Nephron (organoid): ENCODE measurements around the gene NKD2.
A peak's percentile ranks its signal among the peaks of the same experiment; 100 is the strongest.
"Not testable (repeated sequence)": the region's sequence is repeated elsewhere in the genome, so short reads cannot be mapped to it uniquely, and the experiment has no call there.

Experiments used
- H3K27ac Mint-ChIP-seq, 3 experiments: 2 replicates each; pipeline ENCODE4 v1.8.0; 2020; ENCODE audit warnings: mixed read lengths in 3 of 3, mild to moderate bottlenecking in 2 of 3, moderate library complexity in 1 of 3
- H3K27me3 Mint-ChIP-seq: 2 replicates; pipeline ENCODE4 v1.8.0; 2021; ENCODE audit warnings: low read depth, mild to moderate bottlenecking, moderate library complexity, mixed read lengths
- H3K36me3 Mint-ChIP-seq: 2 replicates; pipeline ENCODE4 v1.8.0; 2020; ENCODE audit warnings: low read depth, mixed read lengths
- H3K4me1 Mint-ChIP-seq: 2 replicates; pipeline ENCODE4 v1.8.0; 2020; ENCODE audit warnings: mixed read lengths
- H3K4me3 Mint-ChIP-seq, 3 experiments: 2 replicates each; pipeline ENCODE4 v1.8.0; 2020; ENCODE audit warnings: mild to moderate bottlenecking in 3 of 3, mixed read lengths in 3 of 3, moderate library complexity in 2 of 3
- H3K9me3 Mint-ChIP-seq: 2 replicates; pipeline ENCODE4 v1.8.0; 2020; ENCODE audit warnings: mixed read lengths
- CTCF ChIP-seq, 3 experiments: fragments of 200-600 bp; sonication (generic); IDR thresholded peaks; one replicate each; pipeline ENCODE4 v1.5.0; 2021; ENCODE audit warnings: antibody characterized with exemption in 3 of 3; ENCODE audit not compliant: unreplicated experiment in 3 of 3

Gene NKD2

GRCh38 chr5:964821-965220 lies 43.8 kb upstream of the NKD2 start:
- Mint-ChIP-seq H3K36me3 (no peaks in the 10 kb centered on the region), H3K4me3 (no peak overlapping the region), H3K27me3 (peaks cover 10% of the 10 kb centered on the region), H3K27ac (peak overlapping the region in 2 of 3 experiments; percentile 81 to 91), H3K9me3 (peaks cover 3% of the 10 kb centered on the region), H3K4me1 (peaks cover 49% of the 10 kb centered on the region)
- TF ChIP-seq CTCF (IDR thresholded peaks at IDR 0.05; ENCODE audit: unreplicated experiment in 3 of 3), result no peak

- Mint-ChIP-seq H3K27ac (no peak overlapping the region), H3K4me1 (peaks cover 42% of the 10 kb centered on the region), H3K27me3 (peaks cover 10% of the 10 kb centered on the region), H3K36me3 (no peaks in the 10 kb centered on the region), H3K4me3 (no peak overlapping the region), H3K9me3 (peaks cover 3% of the 10 kb centered on the region)
- TF ChIP-seq CTCF (IDR thresholded peaks at IDR 0.05; ENCODE audit: unreplicated experiment in 3 of 3), result no peak
These were observed 42.8 kb upstream of the NKD2 start for GRCh38 chr5:965604-966344.

- Mint-ChIP-seq H3K4me3 (no peak overlapping the region), H3K4me1 (peaks cover 39% of the 10 kb centered on the region)
- no peak for TF ChIP-seq CTCF (IDR thresholded peaks at IDR 0.05; ENCODE audit: unreplicated experiment in 3 of 3)
These were observed 42.3 kb upstream of the NKD2 start for GRCh38 chr5:966345-966710.

GRCh38 chr5:966941-967340 lies 41.7 kb upstream of the NKD2 start:
- peaks cover 39% of the 10 kb centered on the region for H3K4me1 Mint-ChIP-seq
- peaks cover 10% of the 10 kb centered on the region for H3K27me3 Mint-ChIP-seq
- H3K36me3 Mint-ChIP-seq, result no peaks in the 10 kb centered on the region
- TF ChIP-seq CTCF (IDR thresholded peaks at IDR 0.05; ENCODE audit: unreplicated experiment in 3 of 3), result no peak
- H3K4me3 Mint-ChIP-seq, result no peak overlapping the region
- H3K27ac Mint-ChIP-seq, result no peak overlapping the region
- peaks cover 7% of the 10 kb centered on the region for H3K9me3 Mint-ChIP-seq

More at GRCh38 chr5:966345-966710, 42.3 kb upstream of the NKD2 start:
- Mint-ChIP-seq H3K27ac (no peak overlapping the region), H3K27me3 (peaks cover 10% of the 10 kb centered on the region), H3K9me3 (peaks cover 7% of the 10 kb centered on the region), H3K36me3 (no peaks in the 10 kb centered on the region)

GRCh38 chr5:968881-969280 lies 39.7 kb upstream of the NKD2 start:
- no peaks in the 10 kb centered on the region for H3K36me3 Mint-ChIP-seq
- no peak for TF ChIP-seq CTCF (IDR thresholded peaks at IDR 0.05; ENCODE audit: unreplicated experiment in 3 of 3)
- H3K27ac Mint-ChIP-seq, result peak overlapping the region in 2 of 3 experiments; percentile 4 to 7
- H3K4me1 Mint-ChIP-seq, result peaks cover 30% of the 10 kb centered on the region
- H3K4me3 Mint-ChIP-seq, result no peak overlapping the region
- H3K27me3 Mint-ChIP-seq, result peaks cover 12% of the 10 kb centered on the region
- peaks cover 7% of the 10 kb centered on the region for H3K9me3 Mint-ChIP-seq

GRCh38 chr5:969408-969839 lies 39.2 kb upstream of the NKD2 start:
- no peak overlapping the region for H3K4me3 Mint-ChIP-seq
- no peak for TF ChIP-seq CTCF (IDR thresholded peaks at IDR 0.05; ENCODE audit: unreplicated experiment in 3 of 3)
- peaks cover 7% of the 10 kb centered on the region for H3K9me3 Mint-ChIP-seq
- H3K36me3 Mint-ChIP-seq, result no peaks in the 10 kb centered on the region
- peaks cover 12% of the 10 kb centered on the region for H3K27me3 Mint-ChIP-seq
- peaks cover 25% of the 10 kb centered on the region for H3K4me1 Mint-ChIP-seq
- H3K27ac Mint-ChIP-seq, result peak overlapping the region in 1 of 3 experiments; percentile 7

- Mint-ChIP-seq H3K4me1 (peaks cover 15% of the 10 kb centered on the region), H3K27ac (peak overlapping the region; percentile 19 to 70 (median 39))
- H3K4me3 Mint-ChIP-seq, H3K9me3 Mint-ChIP-seq, H3K27me3 Mint-ChIP-seq, H3K36me3 Mint-ChIP-seq: not testable (repeated sequence)
These were observed 36.0 kb upstream of the NKD2 start for GRCh38 chr5:972575-972974.
